Body of pancreas (tissue), 4 donors: Measurements from ENCODE around the gene TMEM232.

Source experiments
- POLR2A ChIP-seq, 3 donors: fragments of 450-650 bp; IDR thresholded peaks; one replicate each; pipeline ENCODE4 v1.6.1; 2016; ENCODE audit warnings: antibody characterized with exemption in 3 of 3, mild to moderate bottlenecking in 2 of 3
- TF ChIP-seq, protein P1 (sequence below), 7 experiments: fragments of 450-650 bp in 4 of 7; fragments of 200-600 bp in 3 of 7; sonication (generic) in 3 of 7; IDR thresholded peaks; one replicate each; pipeline ENCODE4 v1.5.1; 2016 to 2019; ENCODE audit warnings: antibody characterized with exemption in 7 of 7

DNA sequence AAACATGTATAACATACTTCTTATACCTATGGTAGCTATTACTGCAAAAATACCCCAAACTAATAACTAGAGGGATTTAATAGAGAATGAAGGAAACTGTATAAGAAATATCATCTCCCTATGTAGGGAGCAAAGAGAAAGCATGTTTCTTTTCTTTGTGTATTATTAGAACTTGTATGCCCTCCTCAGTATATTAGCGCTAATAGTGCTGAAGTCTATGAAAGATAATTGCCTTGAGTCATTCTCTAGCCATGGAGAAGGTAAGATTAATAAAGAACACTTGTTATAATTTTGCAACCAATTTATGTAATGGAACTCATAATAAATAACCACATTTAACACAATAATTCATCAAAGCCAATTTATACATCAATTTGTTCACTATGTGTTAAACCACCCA, 329.2 kb downstream of the TMEM232 start:
- no peak for TF ChIP-seq POLR2A (IDR thresholded peaks at IDR 0.05)
- TF ChIP-seq, protein P1, sequence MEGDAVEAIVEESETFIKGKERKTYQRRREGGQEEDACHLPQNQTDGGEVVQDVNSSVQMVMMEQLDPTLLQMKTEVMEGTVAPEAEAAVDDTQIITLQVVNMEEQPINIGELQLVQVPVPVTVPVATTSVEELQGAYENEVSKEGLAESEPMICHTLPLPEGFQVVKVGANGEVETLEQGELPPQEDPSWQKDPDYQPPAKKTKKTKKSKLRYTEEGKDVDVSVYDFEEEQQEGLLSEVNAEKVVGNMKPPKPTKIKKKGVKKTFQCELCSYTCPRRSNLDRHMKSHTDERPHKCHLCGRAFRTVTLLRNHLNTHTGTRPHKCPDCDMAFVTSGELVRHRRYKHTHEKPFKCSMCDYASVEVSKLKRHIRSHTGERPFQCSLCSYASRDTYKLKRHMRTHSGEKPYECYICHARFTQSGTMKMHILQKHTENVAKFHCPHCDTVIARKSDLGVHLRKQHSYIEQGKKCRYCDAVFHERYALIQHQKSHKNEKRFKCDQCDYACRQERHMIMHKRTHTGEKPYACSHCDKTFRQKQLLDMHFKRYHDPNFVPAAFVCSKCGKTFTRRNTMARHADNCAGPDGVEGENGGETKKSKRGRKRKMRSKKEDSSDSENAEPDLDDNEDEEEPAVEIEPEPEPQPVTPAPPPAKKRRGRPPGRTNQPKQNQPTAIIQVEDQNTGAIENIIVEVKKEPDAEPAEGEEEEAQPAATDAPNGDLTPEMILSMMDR (IDR thresholded peaks at IDR 0.05), result no peak
